ENCODE results near the gene MLIP.
A peak's percentile ranks its signal among the peaks of the same experiment; 100 is the strongest.

The MLIP gene

DNA sequence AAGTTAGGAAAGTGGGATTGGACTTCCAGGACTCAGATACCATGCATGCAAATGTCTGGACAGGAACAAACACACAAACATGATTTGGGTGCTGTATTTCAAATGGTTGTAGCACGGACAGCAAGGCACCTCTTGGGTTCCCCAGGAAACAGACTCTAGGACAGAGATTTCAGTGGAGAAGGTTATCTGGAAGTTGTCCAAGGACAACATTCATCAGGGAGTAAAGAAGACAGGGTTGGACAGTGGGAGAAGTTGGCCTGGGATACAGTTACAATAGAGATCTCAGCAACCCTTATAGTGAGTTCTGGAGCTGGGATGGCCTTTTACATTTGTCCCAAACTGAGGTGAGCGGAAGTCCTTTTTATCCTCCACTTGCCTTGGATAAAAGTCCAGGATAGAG lies 177.2 kb downstream of the MLIP start:
- Histone ChIP-seq H3K36me3 (ENCODE audit: control insufficient read depth, insufficient read depth, low read length) (no peaks in the 10 kb centered on the region), H4K5ac (ENCODE audit: low read length) (no peak overlapping the region), H3K23ac (ENCODE audit: low read length) (no peak overlapping the region), H2AK5ac (ENCODE audit: low read length) (no peak overlapping the region), H2BK120ac (ENCODE audit: low read depth, low read length) (no peak overlapping the region), H2BK5ac (ENCODE audit: low read length) (no peak overlapping the region), H3K79me1 (ENCODE audit: low read length) (no peaks in the 10 kb centered on the region), H3K4ac (ENCODE audit: low read depth, low read length) (no peak overlapping the region), H3K4me1 (ENCODE audit: control insufficient read depth, low read depth, low read length) (peaks cover 2% of the 10 kb centered on the region), H3K79me2 (ENCODE audit: control insufficient read depth, insufficient read depth, low read length) (no peaks in the 10 kb centered on the region), H3K56ac (ENCODE audit: low read length) (no peak overlapping the region), H4K8ac (ENCODE audit: low read depth, low read length) (no peak overlapping the region), H3K9ac (ENCODE audit: low read length) (no peak overlapping the region), H3K27ac (ENCODE audit: low read depth, low read length) (no peak overlapping the region), H3K4me2 (ENCODE audit: low read length) (no peak overlapping the region), H2BK15ac (replicated peaks; ENCODE audit: low read depth) (no peak overlapping the region), H3K18ac (ENCODE audit: low read length) (no peak overlapping the region), H3K27me3 (ENCODE audit: insufficient read depth, low read length, poor library complexity) (no peaks in the 10 kb centered on the region), H3K4me3 (ENCODE audit: low read length) (no peak overlapping the region)
- DNase-seq, result no peak
- WGBS (ENCODE audit: extremely low coverage, insufficient coverage, low lambda C conversion rate), result no CpG with 5 or more reads among the region's 2 CpGs

- Histone ChIP-seq H3K79me1 (ENCODE audit: low read length) (no peaks in the 10 kb centered on the region), H3K36me3 (ENCODE audit: control insufficient read depth, insufficient read depth, low read length) (no peaks in the 10 kb centered on the region), H3K4ac (ENCODE audit: low read depth, low read length) (no peak overlapping the region), H3K18ac (ENCODE audit: low read length) (no peak overlapping the region), H3K27ac (ENCODE audit: low read depth, low read length) (no peak overlapping the region), H3K79me2 (ENCODE audit: control insufficient read depth, insufficient read depth, low read length) (no peaks in the 10 kb centered on the region), H3K4me3 (ENCODE audit: low read length) (no peak overlapping the region), H3K4me2 (ENCODE audit: low read length) (no peak overlapping the region), H3K9ac (ENCODE audit: low read length) (no peak overlapping the region), H2BK15ac (replicated peaks; ENCODE audit: low read depth) (no peak overlapping the region), H3K4me1 (ENCODE audit: control insufficient read depth, low read depth, low read length) (peaks cover 2% of the 10 kb centered on the region), H3K56ac (ENCODE audit: low read length) (no peak overlapping the region), H4K5ac (ENCODE audit: low read length) (no peak overlapping the region), H2BK120ac (ENCODE audit: low read depth, low read length) (no peak overlapping the region), H3K27me3 (ENCODE audit: insufficient read depth, low read length, poor library complexity) (no peaks in the 10 kb centered on the region), H3K23ac (ENCODE audit: low read length) (no peak overlapping the region), H2AK5ac (ENCODE audit: low read length) (no peak overlapping the region), H4K8ac (ENCODE audit: low read depth, low read length) (no peak overlapping the region), H2BK5ac (ENCODE audit: low read length) (no peak overlapping the region)
- no peak for DNase-seq
- no CpG with 5 or more reads among the region's 4 CpGs for WGBS (ENCODE audit: extremely low coverage, insufficient coverage, low lambda C conversion rate)
These were observed 178.2 kb downstream of the MLIP start for GRCh38 chr6:54289426-54289825.

GRCh38 chr6:54291146-54291545 lies 179.9 kb downstream of the MLIP start:
- no peaks in the 10 kb centered on the region for H3K36me3 ChIP-seq (ENCODE audit: control insufficient read depth, insufficient read depth, low read length)
- H3K18ac ChIP-seq (ENCODE audit: low read length), result peak overlapping the region; percentile 57
- H3K79me2 ChIP-seq (ENCODE audit: control insufficient read depth, insufficient read depth, low read length), result no peaks in the 10 kb centered on the region
- H3K27me3 ChIP-seq (ENCODE audit: insufficient read depth, low read length, poor library complexity), result no peaks in the 10 kb centered on the region
- no peak overlapping the region for H4K5ac ChIP-seq (ENCODE audit: low read length)
- H3K4me3 ChIP-seq (ENCODE audit: low read length), result no peak overlapping the region
- no peak overlapping the region for H3K4me2 ChIP-seq (ENCODE audit: low read length)
- H3K4me1 ChIP-seq (ENCODE audit: control insufficient read depth, low read depth, low read length), result peaks cover 2% of the 10 kb centered on the region
- no peak overlapping the region for H2AK5ac ChIP-seq (ENCODE audit: low read length)
- H2BK5ac ChIP-seq (ENCODE audit: low read length), result peak overlapping the region; percentile 25
- DNase-seq, result peak; percentile 46
- no peak overlapping the region for H2BK120ac ChIP-seq (ENCODE audit: low read depth, low read length)
- H3K23ac ChIP-seq (ENCODE audit: low read length), result no peak overlapping the region
- H3K79me1 ChIP-seq (ENCODE audit: low read length), result no peaks in the 10 kb centered on the region
- peak overlapping the region; percentile 65 for H2BK15ac ChIP-seq (replicated peaks; ENCODE audit: low read depth)
- no peak overlapping the region for H3K4ac ChIP-seq (ENCODE audit: low read depth, low read length)
- H4K8ac ChIP-seq (ENCODE audit: low read depth, low read length), result no peak overlapping the region
- H3K56ac ChIP-seq (ENCODE audit: low read length), result no peak overlapping the region
- no CpG with 5 or more reads among the region's 2 CpGs for WGBS (ENCODE audit: extremely low coverage, insufficient coverage, low lambda C conversion rate)
- H3K27ac ChIP-seq (ENCODE audit: low read depth, low read length), result no peak overlapping the region
- H3K9ac ChIP-seq (ENCODE audit: low read length), result no peak overlapping the region

- H3K18ac ChIP-seq (ENCODE audit: low read length), result no peak overlapping the region
- no peak overlapping the region for H4K8ac ChIP-seq (ENCODE audit: low read depth, low read length)
- no peaks in the 10 kb centered on the region for H3K79me2 ChIP-seq (ENCODE audit: control insufficient read depth, insufficient read depth, low read length)
- no peak overlapping the region for H4K5ac ChIP-seq (ENCODE audit: low read length)
- H3K36me3 ChIP-seq (ENCODE audit: control insufficient read depth, insufficient read depth, low read length), result no peaks in the 10 kb centered on the region
- no peak overlapping the region for H2BK120ac ChIP-seq (ENCODE audit: low read depth, low read length)
- H3K56ac ChIP-seq (ENCODE audit: low read length), result no peak overlapping the region
- no CpG with 5 or more reads among the region's 2 CpGs for WGBS (ENCODE audit: extremely low coverage, insufficient coverage, low lambda C conversion rate)
- H3K9ac ChIP-seq (ENCODE audit: low read length), result no peak overlapping the region
- no peak overlapping the region for H2BK15ac ChIP-seq (replicated peaks; ENCODE audit: low read depth)
- no peaks in the 10 kb centered on the region for H3K27me3 ChIP-seq (ENCODE audit: insufficient read depth, low read length, poor library complexity)
- H3K23ac ChIP-seq (ENCODE audit: low read length), result no peak overlapping the region
- H2AK5ac ChIP-seq (ENCODE audit: low read length), result no peak overlapping the region
- H3K4ac ChIP-seq (ENCODE audit: low read depth, low read length), result no peak overlapping the region
- H2BK5ac ChIP-seq (ENCODE audit: low read length), result no peak overlapping the region
- H3K4me3 ChIP-seq (ENCODE audit: low read length), result no peak overlapping the region
- H3K4me2 ChIP-seq (ENCODE audit: low read length), result no peak overlapping the region
- no peak overlapping the region for H3K27ac ChIP-seq (ENCODE audit: low read depth, low read length)
- DNase-seq, result peak; percentile 73
- peaks cover 2% of the 10 kb centered on the region for H3K4me1 ChIP-seq (ENCODE audit: control insufficient read depth, low read depth, low read length)
- no peaks in the 10 kb centered on the region for H3K79me1 ChIP-seq (ENCODE audit: low read length)
These were observed 180.5 kb downstream of the MLIP start for GRCh38 chr6:54291738-54292137.

GRCh38 chr6:54294965-54295532 lies 183.8 kb downstream of the MLIP start:
- Histone ChIP-seq H4K5ac (ENCODE audit: low read length) (no peak overlapping the region), H3K27ac (ENCODE audit: low read depth, low read length) (no peak overlapping the region), H3K56ac (ENCODE audit: low read length) (no peak overlapping the region), H3K18ac (ENCODE audit: low read length) (no peak overlapping the region), H2BK15ac (replicated peaks; ENCODE audit: low read depth) (no peak overlapping the region), H3K27me3 (ENCODE audit: insufficient read depth, low read length, poor library complexity) (no peaks in the 10 kb centered on the region), H2AK5ac (ENCODE audit: low read length) (no peak overlapping the region), H3K79me2 (ENCODE audit: control insufficient read depth, insufficient read depth, low read length) (no peaks in the 10 kb centered on the region), H2BK120ac (ENCODE audit: low read depth, low read length) (no peak overlapping the region), H3K23ac (ENCODE audit: low read length) (no peak overlapping the region), H3K36me3 (ENCODE audit: control insufficient read depth, insufficient read depth, low read length) (no peaks in the 10 kb centered on the region), H3K4ac (ENCODE audit: low read depth, low read length) (no peak overlapping the region), H4K8ac (ENCODE audit: low read depth, low read length) (no peak overlapping the region), H2BK5ac (ENCODE audit: low read length) (no peak overlapping the region), H3K9ac (ENCODE audit: low read length) (no peak overlapping the region), H3K79me1 (ENCODE audit: low read length) (no peaks in the 10 kb centered on the region), H3K4me3 (ENCODE audit: low read length) (no peak overlapping the region), H3K4me2 (ENCODE audit: low read length) (no peak overlapping the region), H3K4me1 (ENCODE audit: control insufficient read depth, low read depth, low read length) (peaks cover 2% of the 10 kb centered on the region)
- no peak for DNase-seq
- WGBS (ENCODE audit: extremely low coverage, insufficient coverage, low lambda C conversion rate), result no CpG with 5 or more reads among the region's 8 CpGs

DNA sequence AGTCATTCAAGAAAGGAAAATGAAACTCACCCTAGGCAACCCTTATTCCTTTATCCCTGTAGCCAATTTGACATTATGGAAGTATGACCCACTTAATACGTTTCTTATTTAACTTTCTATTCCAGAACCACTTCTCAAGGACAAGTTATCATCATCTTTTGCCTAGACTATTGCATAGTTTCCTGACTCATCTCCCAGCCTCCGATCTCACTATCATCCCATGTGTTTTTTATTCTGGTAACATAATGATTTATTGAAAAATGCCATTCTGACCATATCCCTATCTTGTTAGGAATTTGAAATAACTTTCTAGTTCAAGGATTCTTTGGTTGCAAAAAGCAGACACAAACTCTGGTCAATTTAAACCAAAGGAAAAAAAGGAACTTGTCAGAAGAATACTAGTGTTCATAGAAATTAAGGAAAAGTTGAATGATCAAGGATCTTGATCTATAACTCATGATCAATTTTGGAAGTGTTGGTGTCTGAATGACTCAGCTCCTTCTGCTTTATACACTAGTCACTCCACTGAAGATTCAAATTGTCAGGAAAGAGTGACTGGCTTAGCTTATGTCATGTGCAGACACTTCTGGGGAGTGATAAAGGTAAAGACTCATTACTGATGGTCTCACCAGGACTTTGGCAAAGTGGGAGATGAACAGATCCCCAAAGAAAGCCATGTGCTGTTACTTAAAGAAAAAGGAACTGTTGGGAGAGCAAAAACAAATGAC lies 188.5 kb downstream of the MLIP start:
- Histone ChIP-seq H3K18ac (ENCODE audit: low read length) (no peak overlapping the region), H3K4me2 (ENCODE audit: low read length) (no peak overlapping the region), H2BK15ac (replicated peaks; ENCODE audit: low read depth) (no peak overlapping the region), H3K79me1 (ENCODE audit: low read length) (no peaks in the 10 kb centered on the region), H3K79me2 (ENCODE audit: control insufficient read depth, insufficient read depth, low read length) (no peaks in the 10 kb centered on the region), H3K56ac (ENCODE audit: low read length) (no peak overlapping the region), H3K27me3 (ENCODE audit: insufficient read depth, low read length, poor library complexity) (no peaks in the 10 kb centered on the region), H4K8ac (ENCODE audit: low read depth, low read length) (no peak overlapping the region), H4K5ac (ENCODE audit: low read length) (no peak overlapping the region), H3K4me1 (ENCODE audit: control insufficient read depth, low read depth, low read length) (no peaks in the 10 kb centered on the region), H3K9ac (ENCODE audit: low read length) (no peak overlapping the region), H3K27ac (ENCODE audit: low read depth, low read length) (no peak overlapping the region), H3K23ac (ENCODE audit: low read length) (no peak overlapping the region), H2AK5ac (ENCODE audit: low read length) (no peak overlapping the region), H2BK5ac (ENCODE audit: low read length) (no peak overlapping the region), H3K36me3 (ENCODE audit: control insufficient read depth, insufficient read depth, low read length) (no peaks in the 10 kb centered on the region), H3K4me3 (ENCODE audit: low read length) (no peak overlapping the region), H2BK120ac (ENCODE audit: low read depth, low read length) (no peak overlapping the region), H3K4ac (ENCODE audit: low read depth, low read length) (no peak overlapping the region)
- no peak for DNase-seq
- no CpG with 5 or more reads among the region's 2 CpGs for WGBS (ENCODE audit: extremely low coverage, insufficient coverage, low lambda C conversion rate)
